Heart right ventricle (tissue), 16 donors: ENCODE data around the gene SURF4. TPM values are rescaled to one million over a fixed set of nuclear protein-coding genes. Genes with fewer than 3 reads are reported as not detected.
"Not testable (repeated sequence)": the region's sequence is repeated elsewhere in the genome, so short reads cannot be mapped to it uniquely, and the experiment has no call there.

Source experiments
- ATAC-seq, 8 donors: fragments of 200-7000 bp; cut with Tn5 transposase; one replicate each; pipeline ENCODE4 v1.9.1; 2020; ENCODE audit warnings: mild to moderate bottlenecking in 8 of 8, moderate library complexity in 8 of 8, moderate number of reproducible peaks in 1 of 8
- DNase-seq, 2 donors: peaks; one replicate each; pipeline ENCODE4 v3.0.0-alpha.2; 2020
- H3K27ac ChIP-seq, 10 donors: fragments of 200-600 bp; sonication (generic) in 2 of 10; one replicate each; pipeline versions ENCODE4 v1.5.0 to v1.8.0; 2020 to 2022; ENCODE audit warnings: mild to moderate bottlenecking in 3 of 10
- H3K27me3 ChIP-seq, 7 donors: fragments of 200-600 bp; one replicate each; pipeline ENCODE4 v1.8.0; 2021 to 2022; ENCODE audit warnings: mild to moderate bottlenecking in 2 of 7
- H3K36me3 ChIP-seq, 9 donors: fragments of 200-600 bp; sonication (generic) in 1 of 9; one replicate each; pipeline versions ENCODE4 v1.5.0 to v1.8.0; 2020 to 2022; ENCODE audit warnings: mild to moderate bottlenecking in 2 of 9
- H3K4me1 ChIP-seq, 9 donors: fragments of 200-600 bp; sonication (generic) in 1 of 9; one replicate each; pipeline versions ENCODE4 v1.5.0 to v1.8.0; 2020 to 2022; ENCODE audit warnings: mild to moderate bottlenecking in 4 of 9
- H3K4me3 ChIP-seq, 10 donors: fragments of 200-600 bp; sonication (generic) in 2 of 10; one replicate each; pipeline versions ENCODE4 v1.5.0 to v1.8.0; 2020 to 2022; ENCODE audit warnings: mild to moderate bottlenecking in 7 of 10, moderate library complexity in 2 of 10
- H3K9me3 ChIP-seq, 11 donors: fragments of 200-600 bp in 10 of 11; sonication (generic) in 2 of 11; one replicate each; pipeline versions ENCODE4 v1.5.0 to v1.8.0; 2013 to 2022; ENCODE audit warnings: mild to moderate bottlenecking in 2 of 11, control low read depth in 1 of 11, moderate library complexity in 1 of 11
- CTCF ChIP-seq, 9 donors: fragments of 200-600 bp; sonication (generic) in 2 of 9; IDR thresholded peaks; one replicate each; pipeline versions ENCODE4 v1.5.0 to v1.8.0; 2021 to 2022; ENCODE audit warnings: antibody characterized with exemption in 9 of 9, mild to moderate bottlenecking in 5 of 9, moderate library complexity in 1 of 9
- WGBS, 2 donors: extraction: QIAGEN DNeasy Blood & Tissue Kit; methylation state at CpG; one replicate each; pipeline ENCODE4 v1.1.7; 2013; ENCODE audit warnings: inconsistent platforms in 1 of 2; 5-methylcytosine and 5-hydroxymethylcytosine counted together
- intact Hi-C, 10 donors: fragments of 100-400 bp; cut with DNase I; formaldehyde crosslinking; loops; one replicate each; pipeline versions ENCODE4 v1.11.1 to v1.14.2; 2022
- polyA plus RNA-seq, 2 donors: library from polyadenylated mRNA; stranded (reverse); fragments of 200-250 nt; gene quantifications; one replicate each; pipeline ENCODE4 v1.2.3, GENCODE V29; 2013
- total RNA-seq, 10 donors: library from RNA; stranded (reverse); fragmentation: NEBNext Ultra II Directional in 3 of 10; extraction: Animal tissue kit (Norgen Biotek cat#: 25700) in 3 of 10; gene quantifications; one replicate each; pipeline versions ENCODE4 v1.2.1 to v1.2.4, GENCODE V29; 2021 to 2023
- donor health status: Arrhythmogenic right ventricular cardiomyopathy.
- donor health status: ischemic (EF 13 %, LVEDD 7.1; RV severe dilation, severe dysfunction).
- donor health status: healthy with polysubstance abuse.
- donor health status: DM: no; HTN: yes; CAD: no.
- donor health status: DM: no; HTN: no; CAD: no.
- donor health status: ischemic (EF 25% LVEDD 6.9; RV normal size, moderate dysfunction).
- donor health status: ischemic (EF 25% LVEDD 5.7; RV mildly dilated, moderate dysfunction).
- donor health status: healthy.
- donor health status: DM: yes; HTN: yes; CAD: no.
- donor health status: Ischemic cardiomyopathy.
- donor health status: ischemic (EF 35%, LVEDD 5.7; RV mildly dilated, moderate dysfunction).
- donor health status: nonischemic (EF 11% LVEDD 7.7; RV severe dilation, severe dysfunction).
- donor health status: DM: yes; HTN: yes; CAD: no.
- donor health status: PGD.
- donor health status: ischemic (EF 29% LVEDD 5.4; RV normal size, mild dysfunction).
- donor health status: nonischemic (EF 23%, LVEDD 6.1; RV moderate dilation, normal function).

Gene SURF4
- total and polyA plus RNA-seq, 12 donors, result 21.5 to 113 (median 64.2) TPM

DNA sequence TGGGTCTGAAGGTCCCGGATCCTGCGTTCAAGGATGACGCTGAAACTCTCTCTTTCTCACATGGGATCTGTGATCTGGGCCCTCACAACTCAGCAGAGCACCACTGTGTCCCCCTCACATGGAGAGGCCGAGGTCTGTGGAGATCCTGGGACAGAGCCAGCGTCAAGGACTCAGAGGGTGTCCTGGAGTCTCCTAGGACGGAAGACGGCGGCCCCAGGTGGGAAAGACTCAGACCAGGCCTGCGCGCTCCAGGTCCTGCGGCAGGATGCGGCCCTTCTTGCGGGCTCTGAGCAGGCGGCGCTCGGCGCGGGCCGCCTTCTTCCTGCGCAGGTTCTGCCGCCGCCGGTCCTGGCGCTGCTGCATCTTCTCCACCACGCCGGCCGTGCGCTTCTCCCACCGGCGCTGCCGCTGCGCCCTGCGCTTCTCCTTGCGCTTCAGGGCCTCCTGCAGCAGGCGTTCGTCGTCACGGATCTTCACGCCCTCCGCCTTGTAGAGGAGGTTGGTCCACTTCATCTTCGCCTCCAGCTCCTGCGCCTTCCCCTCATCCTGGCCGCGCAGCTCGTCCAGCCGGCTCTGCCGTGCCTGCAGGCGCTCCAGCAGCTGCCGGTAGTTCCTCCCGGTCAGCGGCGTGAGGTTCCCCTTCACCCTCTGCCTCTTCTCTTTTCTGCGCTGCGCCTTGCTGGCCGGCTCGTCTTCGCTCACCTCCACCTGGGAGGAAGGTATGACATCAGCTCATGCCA lies 44.0 kb downstream of the SURF4 start:
- TF ChIP-seq CTCF (IDR thresholded peaks at IDR 0.05), result no peak
- H3K9me3 ChIP-seq, result no peaks in the 10 kb centered on the region
- ATAC-seq (no peak), DNase-seq (no peak)
- H3K36me3 ChIP-seq, result peaks cover 0 to 52% (median 33%) of the 10 kb centered on the region in 9 donors
- intact Hi-C loops, result loop anchor here in 5 of 10 donors (2.0 to 10.0 kb wide), 6 partner anchors 45 to 297 kb away; partner anchors contain the start of genes GTF3C5 (in 1 of the 5), STKLD1 (in 1 of the 5) and SURF4 (in 1 of the 5)
- peaks cover 4 to 29% (median 20%) of the 10 kb centered on the region in 9 donors for H3K4me1 ChIP-seq
- H3K27me3 ChIP-seq, result no peaks in the 10 kb centered on the region
- 96 to 97% methylated on average over 57 of the region's 57 CpGs for WGBS, 2 donors
- no peak overlapping the region for H3K27ac ChIP-seq
- no peak overlapping the region for H3K4me3 ChIP-seq

DNA sequence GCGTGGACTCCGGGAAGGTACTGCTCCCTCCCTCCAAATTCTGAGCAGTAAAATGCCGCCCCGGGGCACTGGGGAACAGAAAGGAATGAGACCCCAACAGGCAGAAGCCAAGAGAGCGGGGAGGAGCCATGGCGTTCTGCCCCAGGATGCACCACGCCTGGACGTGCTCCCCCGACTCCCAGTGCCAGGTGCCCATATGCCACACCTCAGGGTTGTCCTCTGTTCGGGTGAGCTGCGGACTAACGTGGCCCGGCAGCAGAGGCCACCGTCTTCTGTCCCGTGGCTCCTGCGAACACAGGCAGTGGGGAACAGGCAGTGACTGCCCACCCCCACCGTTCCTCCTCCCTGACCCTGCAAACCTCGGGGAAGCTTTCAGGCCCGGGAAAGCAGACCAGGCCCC lies 44.6 kb downstream of the SURF4 start:
- H3K4me1 ChIP-seq, result peaks cover 0 to 23% (median 14%) of the 10 kb centered on the region in 9 donors
- DNase-seq (no peak), ATAC-seq (no peak)
- H3K27ac ChIP-seq, result no peak overlapping the region
- no peaks in the 10 kb centered on the region for H3K27me3 ChIP-seq
- WGBS, 2 donors, result 85 to 87% methylated on average over 19 of the region's 19 CpGs
- peaks cover 0 to 52% (median 33%) of the 10 kb centered on the region in 9 donors for H3K36me3 ChIP-seq
- no peak overlapping the region for H3K4me3 ChIP-seq
- H3K9me3 ChIP-seq, result no peaks in the 10 kb centered on the region
- no peak for TF ChIP-seq CTCF (IDR thresholded peaks at IDR 0.05)
- intact Hi-C loops, result loop anchor here in 5 of 10 donors (2.0 to 10.0 kb wide), 6 partner anchors 46 to 296 kb away; partner anchors contain the start of genes GTF3C5 (in 1 of the 5), STKLD1 (in 1 of the 5) and SURF4 (in 1 of the 5)

GRCh38 chr9:133329306-133330156 lies 46.3 kb downstream of the SURF4 start:
- not testable (repeated sequence) for H3K4me3 ChIP-seq, H3K9me3 ChIP-seq, ATAC-seq, H3K27me3 ChIP-seq, H3K27ac ChIP-seq, DNase-seq
- intact Hi-C loops, result loop anchor here (2.0 to 10.0 kb wide), 6 partner anchors 48 to 295 kb away; partner anchors contain the start of genes GTF3C5 (in 1 of the 10), STKLD1 (in 1 of the 10) and SURF4 (in 1 of the 10)
- Histone ChIP-seq H3K36me3 (peaks cover 0 to 50% (median 33%) of the 10 kb centered on the region in 9 donors), H3K4me1 (peaks cover 0 to 13% (median 3%) of the 10 kb centered on the region in 9 donors)
- WGBS, 2 donors, result 55 to 58% methylated on average over 21 of the region's 21 CpGs
- TF ChIP-seq CTCF (IDR thresholded peaks at IDR 0.05), result peak; percentile 29 to 73 (median 67)
